Stimulated activated CD8-positive, alpha-beta memory T cell treated with anti-CD3 and anti-CD28 coated beads, Interleukin-4, amount 100 ng/mL, for 24 hours (primary cell): ENCODE measurements around the gene DXO.
"Not testable (repeated sequence)": the region's sequence is repeated elsewhere in the genome, so short reads cannot be mapped to it uniquely, and the experiment has no call there.

ENCODE experiments used
- DNase-seq: peaks from one replicate; pipeline ENCODE4 v3.0.0-alpha.2; 2020; ENCODE audit warnings: low read depth

The DXO gene

DNA sequence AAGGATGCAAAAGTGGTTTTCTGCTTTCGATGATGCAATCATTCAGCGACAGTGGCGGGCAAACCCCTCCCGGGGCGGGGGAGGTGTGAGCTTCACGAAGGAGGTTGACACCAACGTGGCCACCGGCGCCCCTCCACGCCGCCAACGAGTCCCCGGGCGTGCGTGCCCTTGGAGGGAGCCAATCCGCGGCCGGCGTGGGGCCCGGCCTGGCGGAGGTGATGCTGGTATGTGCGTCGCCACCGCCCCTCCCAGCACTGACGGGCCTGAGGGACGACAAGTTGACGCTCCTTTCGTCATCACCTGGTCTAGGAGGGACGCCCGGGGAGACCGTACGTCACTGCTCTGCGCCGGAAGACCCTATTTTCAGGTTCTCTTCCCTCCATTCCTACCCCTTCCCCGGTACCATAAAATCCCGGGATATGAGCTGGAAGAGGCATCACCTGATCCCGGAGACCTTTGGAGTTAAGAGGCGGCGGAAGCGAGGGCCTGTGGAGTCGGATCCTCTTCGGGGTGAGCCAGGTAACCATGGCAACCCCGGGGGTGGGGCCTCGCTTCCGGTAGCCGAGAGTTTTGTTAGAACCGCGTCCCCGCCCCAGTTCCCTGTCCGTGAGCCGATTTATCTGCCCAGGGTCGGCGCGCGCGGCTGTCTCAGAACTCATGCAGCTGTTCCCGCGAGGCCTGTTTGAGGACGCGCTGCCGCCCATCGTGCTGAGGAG, at the start of gene DXO:
DXO (minus strand) TSS at position 146 of the 716 bp plus-strand sequence. CDS start 463 bp downstream, outside the sequence.
- DNase-seq = peak; percentile 96

DNA sequence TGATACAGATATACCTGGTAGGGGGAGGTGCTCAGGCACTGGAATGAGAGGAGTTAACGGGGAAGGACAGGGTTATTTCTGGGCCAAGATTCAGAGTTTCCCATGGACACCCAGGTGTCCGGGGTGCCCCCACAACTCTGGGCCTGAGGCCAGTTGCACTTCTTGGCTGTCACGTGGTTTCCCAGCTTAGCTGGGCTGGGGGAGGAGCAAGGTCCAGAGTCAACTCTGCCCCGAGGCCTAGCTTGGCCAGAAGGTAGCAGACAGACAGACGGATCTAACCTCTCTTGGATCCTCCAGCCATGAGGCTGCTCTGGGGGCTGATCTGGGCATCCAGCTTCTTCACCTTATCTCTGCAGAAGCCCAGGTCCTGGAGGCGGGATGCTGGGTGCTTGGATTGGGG, 42.6 kb upstream of the DXO start, which contains the start of gene C4B:
C4B (plus strand) TSS at position 249 of the 400 bp plus-strand sequence; CDS start at position 300, 51 bp downstream.
- not testable (repeated sequence) for DNase-seq

DNA sequence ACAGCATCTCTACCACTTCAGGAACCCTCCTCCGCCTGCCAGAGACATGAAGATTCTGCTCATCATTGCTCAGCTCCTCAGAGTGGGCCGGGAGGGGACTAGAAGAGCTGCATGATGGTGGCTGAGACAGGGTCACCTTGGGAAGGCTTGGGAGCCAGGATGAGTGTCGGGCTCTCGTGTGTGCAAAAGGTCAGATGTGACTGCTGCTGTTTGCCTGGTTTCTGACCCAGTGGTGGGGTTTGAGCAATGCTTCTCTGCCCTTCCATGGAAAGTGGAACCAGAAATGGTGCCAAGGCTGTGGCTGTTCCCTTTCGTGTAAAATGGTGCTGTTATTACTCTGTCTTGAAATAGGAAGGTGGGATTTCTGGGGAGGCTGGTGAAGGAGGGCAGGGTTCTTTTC, 41.8 kb upstream of the DXO start:
- DNase-seq = not testable (repeated sequence)

DNA sequence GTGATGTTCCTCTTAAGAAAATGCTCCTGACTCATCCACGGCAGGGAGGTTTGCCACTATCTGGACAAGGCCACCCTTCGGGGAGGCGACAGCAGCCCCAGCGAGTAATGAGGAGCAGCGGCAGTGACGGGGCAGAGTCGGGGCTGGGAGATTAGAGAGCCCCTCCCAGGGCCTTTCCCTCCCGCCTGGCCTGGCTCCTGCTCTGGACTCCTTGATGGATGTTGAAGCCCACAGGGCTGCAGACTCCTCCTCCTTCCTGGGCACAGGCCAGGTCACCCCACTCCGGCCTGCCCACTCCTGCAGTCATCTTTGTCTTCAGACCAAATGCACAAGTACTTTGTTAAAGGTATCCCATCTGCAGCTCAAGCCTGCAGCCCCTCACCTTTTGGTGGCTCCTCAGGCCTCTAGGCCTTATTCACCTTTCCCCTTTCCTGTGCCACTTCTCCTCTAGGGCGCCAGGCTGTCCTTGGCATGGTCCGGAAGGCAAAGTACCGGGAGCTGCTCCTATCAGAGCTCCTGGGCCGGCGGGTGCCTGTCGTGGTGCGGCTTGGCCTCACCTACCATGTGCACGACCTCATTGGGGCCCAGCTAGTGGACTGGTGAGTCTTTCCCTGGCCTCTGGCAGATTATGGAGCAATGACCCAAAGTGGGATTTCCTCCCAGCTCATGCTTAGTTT, 41.1 kb upstream of the DXO start:
- not testable (repeated sequence) for DNase-seq

DNA sequence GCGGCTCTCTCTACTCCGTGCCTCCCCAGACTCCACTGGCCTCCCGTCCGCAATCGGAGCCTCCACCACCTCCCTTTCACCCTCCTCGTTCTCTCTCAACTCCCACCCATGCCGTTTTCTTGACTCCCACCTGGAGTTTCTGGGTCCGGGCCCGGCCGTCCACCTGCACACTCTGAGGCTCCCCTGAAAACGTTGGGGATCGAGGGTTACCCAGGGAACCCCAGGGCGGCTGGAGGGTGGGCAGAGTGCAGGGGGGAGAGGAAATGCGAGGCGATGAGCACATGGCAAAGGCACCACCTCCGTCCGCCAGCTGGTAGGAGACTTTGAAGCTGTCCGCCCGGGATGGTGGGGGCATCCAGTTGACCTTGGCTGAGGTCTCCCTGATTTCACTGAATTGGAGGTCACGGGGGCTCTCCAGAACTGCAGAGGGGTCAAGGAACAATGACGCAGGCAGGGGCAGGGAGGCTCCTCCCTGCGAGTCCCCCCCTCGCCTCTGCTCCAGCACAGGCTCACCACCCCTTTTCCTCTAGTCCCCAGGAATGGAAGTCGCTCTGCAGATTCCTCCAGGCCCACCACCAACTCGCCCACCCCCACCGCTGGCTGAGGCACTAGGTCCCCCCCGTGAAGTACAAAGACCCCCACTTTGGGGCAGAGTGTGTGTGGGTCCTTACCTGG, 39.1 kb upstream of the DXO start:
- not testable (repeated sequence) for DNase-seq

DNA sequence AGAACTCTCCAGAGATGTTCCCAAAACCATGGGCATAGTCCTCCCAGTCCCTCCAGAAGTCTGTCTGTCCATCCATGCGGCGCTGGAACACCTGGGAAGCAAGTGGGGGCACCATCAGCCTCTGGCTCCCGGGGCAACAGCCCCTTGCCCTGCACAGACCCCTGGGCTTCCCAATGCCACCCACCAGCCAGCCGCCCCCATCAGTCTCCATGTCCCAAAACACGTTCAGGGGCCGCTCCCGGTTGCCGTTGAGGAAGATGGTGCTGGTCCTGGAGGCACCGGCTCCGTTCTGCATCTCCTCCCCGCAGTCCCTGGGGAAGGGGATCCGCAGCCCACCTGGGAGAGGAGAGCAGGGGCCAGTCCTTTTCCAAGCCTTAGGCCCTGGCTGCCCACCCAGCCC, 37.6 kb upstream of the DXO start:
- not testable (repeated sequence) for DNase-seq

DNA sequence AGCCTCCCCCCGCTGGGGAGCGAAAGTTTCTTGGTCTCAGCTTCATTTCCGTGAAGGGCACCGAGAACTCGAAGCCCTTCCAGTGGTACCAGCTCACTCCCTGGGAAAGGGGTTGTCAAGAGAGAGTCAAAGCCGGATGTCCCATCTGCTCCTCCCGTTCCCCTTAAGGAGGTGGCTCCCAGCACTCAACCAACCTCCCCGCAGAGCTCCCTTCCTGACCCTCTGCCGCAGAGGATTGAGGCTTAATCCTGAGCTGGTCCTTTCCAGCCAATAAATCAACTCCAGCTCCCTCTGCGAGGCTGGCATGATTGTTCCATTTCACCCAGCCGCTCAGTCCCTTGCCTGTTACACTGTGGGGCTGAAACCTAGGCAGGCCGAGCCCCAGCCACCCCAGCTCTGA, 36.7 kb upstream of the DXO start:
- not testable (repeated sequence) for DNase-seq

DNA sequence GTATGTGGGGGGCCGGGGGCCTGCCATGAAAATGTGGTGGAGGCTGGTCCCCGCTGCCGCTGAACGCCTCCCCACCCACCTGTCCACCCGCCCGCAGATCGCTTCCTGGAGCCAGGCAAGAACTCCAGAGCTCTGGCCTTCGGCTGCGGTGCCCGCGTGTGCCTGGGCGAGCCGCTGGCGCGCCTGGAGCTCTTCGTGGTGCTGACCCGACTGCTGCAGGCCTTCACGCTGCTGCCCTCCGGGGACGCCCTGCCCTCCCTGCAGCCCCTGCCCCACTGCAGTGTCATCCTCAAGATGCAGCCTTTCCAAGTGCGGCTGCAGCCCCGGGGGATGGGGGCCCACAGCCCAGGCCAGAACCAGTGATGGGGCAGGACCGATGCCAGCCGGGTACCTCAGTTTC, 36.1 kb upstream of the DXO start:
- not testable (repeated sequence) for DNase-seq

DNA sequence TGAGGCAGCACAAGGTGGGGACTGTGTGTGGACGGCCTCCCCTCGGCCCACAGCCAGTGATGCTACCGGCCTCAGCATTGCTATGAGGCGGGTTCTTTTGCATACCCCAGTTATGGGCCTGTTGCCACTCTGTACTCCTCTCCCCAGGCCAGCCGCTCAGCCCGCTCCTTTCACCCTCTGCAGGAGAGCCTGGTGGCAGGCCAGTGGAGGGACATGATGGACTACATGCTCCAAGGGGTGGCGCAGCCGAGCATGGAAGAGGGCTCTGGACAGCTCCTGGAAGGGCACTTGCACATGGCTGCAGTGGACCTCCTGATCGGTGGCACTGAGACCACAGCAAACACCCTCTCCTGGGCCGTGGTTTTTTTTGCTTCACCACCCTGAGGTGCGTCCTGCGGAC, 35.1 kb upstream of the DXO start:
- not testable (repeated sequence) for DNase-seq

DNA sequence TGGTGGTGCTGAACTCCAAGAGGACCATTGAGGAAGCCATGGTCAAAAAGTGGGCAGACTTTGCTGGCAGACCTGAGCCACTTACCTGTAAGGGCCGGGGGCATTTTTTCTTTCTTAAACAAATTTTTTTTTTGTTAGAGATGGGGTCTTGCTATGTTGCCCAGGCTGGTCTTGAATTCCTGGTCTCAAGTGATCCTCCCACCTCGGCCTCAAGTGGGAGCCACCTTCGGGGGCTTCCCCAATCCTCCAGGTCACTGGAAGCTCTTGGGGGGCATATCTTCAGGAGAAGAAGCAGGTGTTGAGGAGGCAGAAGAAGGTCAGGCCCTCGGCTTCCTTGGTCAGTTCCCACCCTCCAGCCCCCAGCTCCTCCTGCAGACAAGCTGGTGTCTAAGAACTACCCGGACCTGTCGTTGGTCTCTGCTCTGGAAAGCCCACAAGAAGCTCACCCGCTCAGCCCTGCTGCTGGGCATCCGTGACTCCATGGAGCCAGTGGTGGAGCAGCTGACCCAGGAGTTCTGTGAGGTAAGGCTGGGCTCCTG, 34.1 kb upstream of the DXO start:
- not testable (repeated sequence) for DNase-seq

DNA sequence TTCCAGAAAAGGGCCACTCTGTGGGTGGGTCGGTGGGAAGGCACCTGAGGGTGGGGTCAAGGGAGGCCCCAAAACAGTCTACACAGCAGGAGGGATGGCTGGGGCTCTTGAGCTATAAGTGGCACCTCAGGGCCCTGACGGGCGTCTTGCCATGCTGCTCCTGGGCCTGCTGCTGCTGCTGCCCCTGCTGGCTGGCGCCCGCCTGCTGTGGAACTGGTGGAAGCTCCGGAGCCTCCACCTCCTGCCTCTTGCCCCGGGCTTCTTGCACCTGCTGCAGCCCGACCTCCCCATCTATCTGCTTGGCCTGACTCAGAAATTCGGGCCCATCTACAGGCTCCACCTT, 33.6 kb upstream of the DXO start:
- DNase-seq = not testable (repeated sequence)

DNA sequence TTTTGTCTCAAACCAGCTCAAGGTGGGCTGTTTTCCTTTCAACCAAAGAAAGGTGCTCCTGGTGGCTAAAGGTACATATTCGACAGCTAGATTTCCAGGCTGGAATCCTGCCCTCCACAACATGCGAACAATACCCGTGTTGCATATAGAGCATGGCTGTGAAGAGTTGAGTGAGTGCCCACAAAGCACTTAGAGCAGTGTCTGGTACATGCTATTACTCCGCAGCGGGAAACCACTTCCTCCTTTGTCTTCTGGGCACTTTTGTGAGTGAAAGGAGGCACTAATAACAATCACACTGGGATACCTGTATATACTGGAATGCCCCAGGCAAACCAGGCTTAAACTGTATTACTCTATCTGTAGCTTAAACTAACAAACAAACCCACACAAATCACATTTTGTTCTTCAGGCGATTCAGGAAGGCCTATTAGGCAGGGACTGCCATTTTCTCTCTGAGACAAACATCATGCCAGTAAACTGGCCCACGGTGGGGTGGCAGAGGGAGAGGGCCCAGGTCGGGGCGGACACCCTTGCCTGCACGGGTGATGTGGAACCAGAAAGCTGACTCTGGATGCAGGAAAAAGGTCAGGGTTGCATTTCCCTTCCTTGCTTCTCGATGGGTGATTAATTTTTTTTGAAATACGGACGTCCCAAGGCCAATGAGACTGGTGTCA, 33.1 kb upstream of the DXO start:
- not testable (repeated sequence) for DNase-seq

DNA sequence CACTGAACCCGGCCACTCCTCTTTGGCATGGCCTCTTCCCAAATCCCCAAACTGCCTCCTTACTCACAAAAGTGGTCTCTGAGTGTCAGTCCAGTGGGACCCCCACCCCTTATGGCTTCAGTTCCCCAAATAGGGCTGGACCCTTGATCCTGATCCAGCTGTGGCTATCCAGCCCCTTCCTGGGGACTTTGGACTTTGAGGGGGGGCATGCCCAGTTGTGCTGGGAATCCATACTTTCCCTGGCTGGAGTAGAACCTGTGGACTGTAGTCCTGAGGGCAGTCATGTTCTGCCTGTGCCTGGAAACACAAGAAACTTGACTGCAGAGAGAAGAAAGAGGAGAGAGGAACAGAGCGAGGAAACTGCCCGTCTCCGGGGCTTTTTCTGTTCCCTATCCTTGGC, 32.5 kb upstream of the DXO start:
- not testable (repeated sequence) for DNase-seq

DNA sequence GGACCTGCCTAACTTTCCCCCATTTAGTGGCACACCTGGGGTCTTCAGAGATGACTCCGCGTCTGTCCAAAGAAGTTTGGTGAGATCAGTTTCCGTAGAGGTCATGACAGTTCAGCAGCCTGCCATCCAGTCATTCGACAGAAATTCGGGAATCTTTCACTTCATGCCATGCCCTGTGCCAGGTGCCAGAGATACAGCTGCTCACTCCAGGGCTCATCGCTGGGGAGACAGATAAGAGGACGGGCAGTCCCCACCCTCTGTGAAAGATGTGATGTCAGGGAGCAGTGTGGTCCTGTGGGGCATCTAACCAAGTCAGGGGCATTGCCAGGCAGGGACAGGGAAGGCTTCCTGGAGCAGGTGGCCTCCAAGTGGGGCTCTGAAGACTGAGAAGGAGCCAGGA, 31.4 kb upstream of the DXO start:
- not testable (repeated sequence) for DNase-seq

DNA sequence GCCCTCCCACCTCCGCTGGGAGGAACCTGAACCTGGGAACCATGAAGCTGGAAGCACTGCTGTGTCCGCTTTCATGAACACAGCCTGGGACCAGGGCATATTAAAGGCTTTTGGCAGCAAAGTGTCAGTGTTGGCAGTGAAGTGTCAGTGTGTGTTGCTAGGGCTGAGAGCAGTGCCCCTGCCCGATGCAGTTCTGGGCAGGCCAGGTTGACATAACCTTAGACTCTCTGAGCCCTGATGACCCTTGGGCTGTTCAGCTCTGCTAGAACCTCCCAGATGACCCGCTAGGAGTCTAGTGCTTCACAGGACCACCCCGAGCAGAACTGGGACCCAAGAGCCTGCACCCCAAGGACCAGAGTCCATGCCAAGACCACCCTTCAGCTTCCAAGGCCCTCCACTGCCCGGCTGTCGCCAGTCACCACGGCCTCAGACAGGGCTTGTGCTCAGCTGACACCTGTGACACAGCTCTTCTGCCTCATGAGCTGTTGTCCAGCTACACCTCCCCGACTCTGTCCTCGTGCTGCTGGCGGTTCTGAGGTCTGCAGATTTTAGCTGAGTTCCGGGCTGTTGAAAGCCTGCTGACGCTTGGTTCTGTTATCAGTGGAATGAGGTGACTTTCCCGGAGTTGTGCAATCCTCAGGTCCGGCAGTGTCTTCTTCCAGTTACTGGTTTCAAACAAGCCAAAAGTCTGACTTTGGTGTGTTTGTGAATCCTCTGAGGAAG, 30.8 kb upstream of the DXO start:
- DNase-seq = not testable (repeated sequence)

DNA sequence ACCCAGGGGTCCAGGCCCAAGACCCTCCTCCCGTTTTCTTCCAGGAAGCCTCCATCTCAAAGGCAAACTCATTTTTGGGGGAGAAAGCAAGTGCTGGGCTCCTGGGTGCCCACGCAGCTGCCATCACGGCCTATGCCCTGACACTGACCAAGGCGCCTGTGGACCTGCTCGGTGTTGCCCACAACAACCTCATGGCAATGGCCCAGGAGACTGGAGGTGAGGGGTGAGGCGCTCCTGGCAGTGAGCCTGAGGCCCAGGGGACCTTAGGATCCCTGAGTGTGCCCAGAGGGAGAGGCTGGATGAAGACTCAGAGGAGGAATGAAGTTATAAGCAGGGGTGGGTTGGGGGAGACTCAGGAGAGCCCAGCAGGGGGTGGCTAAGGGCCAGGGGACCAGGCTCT, 24.4 kb upstream of the DXO start:
- not testable (repeated sequence) for DNase-seq

DNA sequence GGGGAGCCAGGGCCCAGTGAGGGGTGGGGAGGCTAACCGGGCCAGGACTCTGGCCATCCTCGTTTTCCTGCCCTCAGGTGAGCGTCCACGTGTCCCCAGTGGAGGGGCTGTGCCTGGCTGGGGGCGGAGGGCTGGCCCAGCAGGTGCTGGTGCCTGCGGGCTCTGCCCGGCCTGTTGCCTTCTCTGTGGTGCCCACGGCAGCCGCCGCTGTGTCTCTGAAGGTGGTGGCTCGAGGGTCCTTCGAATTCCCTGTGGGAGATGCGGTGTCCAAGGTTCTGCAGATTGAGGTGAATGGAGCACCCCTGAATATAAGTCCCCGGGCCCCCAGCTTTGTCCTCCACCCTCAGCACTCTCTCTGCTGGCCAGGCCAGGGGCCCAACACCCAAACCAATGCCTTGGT, 22.5 kb upstream of the DXO start:
- DNase-seq = not testable (repeated sequence)

DNA sequence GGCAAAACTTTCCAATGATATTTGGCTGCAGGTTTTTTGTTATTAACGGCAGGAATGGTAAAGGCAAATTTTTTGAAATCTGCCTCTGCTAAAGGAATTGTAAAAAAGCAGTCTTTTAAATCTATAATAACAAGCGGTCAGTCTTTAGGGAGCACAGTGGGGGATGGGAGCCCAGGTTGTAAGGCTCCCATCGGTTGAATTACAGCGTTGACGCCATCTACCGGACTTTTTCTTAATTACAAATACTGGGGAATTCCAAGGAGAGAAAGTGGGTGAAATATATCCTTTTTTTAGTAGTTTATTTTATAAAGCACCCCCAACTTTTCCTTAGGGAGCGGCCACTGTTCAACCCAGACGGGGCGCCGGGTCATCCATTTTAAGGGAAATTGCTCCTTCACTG, 17.4 kb upstream of the DXO start:
- not testable (repeated sequence) for DNase-seq

DNA sequence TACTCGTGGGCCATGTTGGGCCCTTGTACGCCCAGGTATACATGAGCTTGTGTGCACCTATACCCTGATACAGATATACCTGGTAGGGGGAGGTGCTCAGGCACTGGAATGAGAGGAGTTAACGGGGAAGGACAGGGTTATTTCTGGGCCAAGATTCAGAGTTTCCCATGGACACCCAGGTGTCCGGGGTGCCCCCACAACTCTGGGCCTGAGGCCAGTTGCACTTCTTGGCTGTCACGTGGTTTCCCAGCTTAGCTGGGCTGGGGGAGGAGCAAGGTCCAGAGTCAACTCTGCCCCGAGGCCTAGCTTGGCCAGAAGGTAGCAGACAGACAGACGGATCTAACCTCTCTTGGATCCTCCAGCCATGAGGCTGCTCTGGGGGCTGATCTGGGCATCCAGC, 9.8 kb upstream of the DXO start, which contains the start of gene C4A:
C4A (plus strand) TSS at position 314 of the 400 bp plus-strand sequence; CDS start at position 365, 51 bp downstream.
- not testable (repeated sequence) for DNase-seq

DNA sequence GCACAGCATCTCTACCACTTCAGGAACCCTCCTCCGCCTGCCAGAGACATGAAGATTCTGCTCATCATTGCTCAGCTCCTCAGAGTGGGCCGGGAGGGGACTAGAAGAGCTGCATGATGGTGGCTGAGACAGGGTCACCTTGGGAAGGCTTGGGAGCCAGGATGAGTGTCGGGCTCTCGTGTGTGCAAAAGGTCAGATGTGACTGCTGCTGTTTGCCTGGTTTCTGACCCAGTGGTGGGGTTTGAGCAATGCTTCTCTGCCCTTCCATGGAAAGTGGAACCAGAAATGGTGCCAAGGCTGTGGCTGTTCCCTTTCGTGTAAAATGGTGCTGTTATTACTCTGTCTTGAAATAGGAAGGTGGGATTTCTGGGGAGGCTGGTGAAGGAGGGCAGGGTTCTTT, 9.1 kb upstream of the DXO start:
- not testable (repeated sequence) for DNase-seq

DNA sequence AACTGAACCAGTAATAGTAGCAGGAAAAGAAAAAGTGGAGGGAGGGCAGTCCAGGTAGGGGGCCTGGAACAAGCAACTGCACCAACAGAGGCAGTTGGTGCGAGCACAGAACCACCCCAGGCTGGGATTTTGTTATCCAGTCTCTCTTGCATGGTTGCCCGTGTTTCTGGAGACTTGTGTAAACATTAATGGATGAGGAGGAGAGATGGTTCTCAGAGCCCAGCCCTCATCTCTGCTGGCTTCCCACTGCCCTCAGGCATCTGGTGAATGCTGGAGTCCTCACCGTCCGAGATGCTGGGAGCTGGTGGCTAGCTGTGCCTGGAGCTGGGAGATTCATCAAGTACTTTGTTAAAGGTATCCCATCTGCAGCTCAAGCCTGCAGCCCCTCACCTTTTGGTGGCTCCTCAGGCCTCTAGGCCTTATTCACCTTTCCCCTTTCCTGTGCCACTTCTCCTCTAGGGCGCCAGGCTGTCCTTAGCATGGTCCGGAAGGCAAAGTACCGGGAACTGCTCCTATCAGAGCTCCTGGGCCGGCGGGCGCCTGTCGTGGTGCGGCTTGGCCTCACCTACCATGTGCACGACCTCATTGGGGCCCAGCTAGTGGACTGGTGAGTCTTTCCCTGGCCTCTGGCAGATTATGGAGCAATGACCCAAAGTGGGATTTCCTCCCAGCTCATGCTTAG, 8.4 kb upstream of the DXO start:
- DNase-seq = not testable (repeated sequence)
